ENCODE results near the gene MSANTD1. TPM values are rescaled to one million over a fixed set of nuclear protein-coding genes. Genes with fewer than 3 reads are reported as not detected.

MSANTD1 gene
- total and polyA plus RNA-seq, 8 donors, result 0.54 to 2.9 (median 1.0) TPM

DNA sequence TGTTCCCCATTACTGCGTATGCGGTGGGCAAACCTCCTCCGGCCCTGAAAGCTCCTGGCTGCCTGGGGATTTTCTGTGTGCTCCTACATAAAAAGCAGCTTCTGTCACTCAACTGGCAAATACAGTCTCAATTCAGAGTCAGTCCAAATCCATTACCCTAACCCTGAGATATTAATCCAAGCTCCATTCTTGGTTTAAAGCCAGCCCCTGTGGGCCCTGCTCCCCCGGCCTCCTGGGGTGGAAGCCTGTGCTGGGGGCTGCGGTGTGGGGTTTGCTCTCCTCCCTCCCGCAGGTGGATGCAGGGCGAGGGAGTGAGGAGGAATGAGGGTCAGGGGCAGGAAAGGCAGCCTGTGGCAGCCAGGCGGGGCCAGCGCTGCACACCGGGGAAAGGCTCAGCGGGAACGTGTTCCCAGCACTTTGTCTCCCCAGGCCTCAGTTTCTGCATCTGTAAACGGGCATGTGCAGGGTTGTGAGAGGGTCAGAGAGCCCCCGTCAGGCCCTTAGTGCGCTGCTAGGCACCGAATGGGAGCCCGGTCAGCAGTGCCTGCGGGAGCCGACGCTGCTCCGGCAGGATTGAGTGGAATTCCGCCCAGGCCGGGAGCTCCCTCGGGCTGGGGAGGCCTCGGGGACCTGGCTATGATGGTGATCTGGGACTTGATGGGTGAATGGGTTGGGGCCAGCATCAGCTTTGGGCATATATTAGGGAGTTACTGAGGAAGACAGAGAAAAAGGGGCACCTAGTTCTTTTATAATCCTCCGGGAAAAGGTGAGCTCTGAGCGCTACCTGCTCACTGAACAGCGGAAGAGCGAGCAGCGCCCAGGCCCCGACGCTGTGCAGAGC is 37.6 kb downstream of the MSANTD1 start:
- Histone ChIP-seq H3K27ac (no peak overlapping the region), H3K4me1 (peaks cover 5 to 7% (median 6%) of the 10 kb centered on the region in 3 donors), H3K4me3 (no peak overlapping the region), H3K36me3 (no peaks in the 10 kb centered on the region), H3K27me3 (no peaks in the 10 kb centered on the region), H3K9me3 (no peaks in the 10 kb centered on the region)
- TF ChIP-seq, protein P1, sequence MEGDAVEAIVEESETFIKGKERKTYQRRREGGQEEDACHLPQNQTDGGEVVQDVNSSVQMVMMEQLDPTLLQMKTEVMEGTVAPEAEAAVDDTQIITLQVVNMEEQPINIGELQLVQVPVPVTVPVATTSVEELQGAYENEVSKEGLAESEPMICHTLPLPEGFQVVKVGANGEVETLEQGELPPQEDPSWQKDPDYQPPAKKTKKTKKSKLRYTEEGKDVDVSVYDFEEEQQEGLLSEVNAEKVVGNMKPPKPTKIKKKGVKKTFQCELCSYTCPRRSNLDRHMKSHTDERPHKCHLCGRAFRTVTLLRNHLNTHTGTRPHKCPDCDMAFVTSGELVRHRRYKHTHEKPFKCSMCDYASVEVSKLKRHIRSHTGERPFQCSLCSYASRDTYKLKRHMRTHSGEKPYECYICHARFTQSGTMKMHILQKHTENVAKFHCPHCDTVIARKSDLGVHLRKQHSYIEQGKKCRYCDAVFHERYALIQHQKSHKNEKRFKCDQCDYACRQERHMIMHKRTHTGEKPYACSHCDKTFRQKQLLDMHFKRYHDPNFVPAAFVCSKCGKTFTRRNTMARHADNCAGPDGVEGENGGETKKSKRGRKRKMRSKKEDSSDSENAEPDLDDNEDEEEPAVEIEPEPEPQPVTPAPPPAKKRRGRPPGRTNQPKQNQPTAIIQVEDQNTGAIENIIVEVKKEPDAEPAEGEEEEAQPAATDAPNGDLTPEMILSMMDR (IDR thresholded peaks at IDR 0.05), result no peak
- ATAC-seq, result no peak
- intact Hi-C loops (cut with DNase I), result no loop called here
- peak in 1 of 6 donors; percentile 6 for DNase-seq
- no peak for FAIRE-seq
- WGBS, 2 donors, result 69 to 73% methylated on average over 32 of the region's 32 CpGs

DNA sequence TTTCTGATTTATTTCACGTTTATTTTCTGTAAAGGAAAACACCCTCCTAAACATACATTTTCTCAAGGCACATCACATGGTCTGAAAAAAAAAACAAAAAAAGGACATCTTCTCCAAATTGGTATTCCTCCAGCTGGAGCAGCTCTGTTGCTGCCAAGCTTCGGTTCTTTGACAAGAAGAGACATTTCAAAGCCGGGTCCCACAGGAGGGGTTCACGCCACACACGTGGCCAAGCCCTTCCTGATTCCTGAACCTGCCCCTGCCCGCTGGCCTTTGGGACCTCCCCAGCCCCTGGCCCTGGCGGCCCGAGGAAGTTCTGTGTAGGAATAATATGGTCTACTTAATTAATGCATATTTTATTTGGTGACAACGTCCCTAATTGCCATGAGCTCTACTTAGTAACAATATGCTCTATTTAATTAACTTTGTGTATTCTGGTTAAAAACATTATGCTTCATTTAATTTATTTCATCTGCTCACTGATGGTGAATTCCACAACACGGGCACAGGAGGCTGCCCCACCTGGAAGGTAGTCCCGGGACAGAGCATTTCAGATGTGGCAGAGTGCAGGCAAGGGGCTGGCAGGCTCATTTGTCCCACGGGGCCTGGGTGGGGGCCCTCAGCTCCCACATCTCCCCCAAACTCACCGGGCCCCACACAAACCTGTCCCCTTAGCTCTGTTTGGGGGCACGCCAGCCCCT is 38.5 kb downstream of the MSANTD1 start:
- no peak overlapping the region for H3K27ac ChIP-seq
- peak in 1 of 6 donors; percentile 6 for DNase-seq
- TF ChIP-seq, protein P1 (IDR thresholded peaks at IDR 0.05), result no peak
- H3K27me3 ChIP-seq, result no peaks in the 10 kb centered on the region
- H3K36me3 ChIP-seq, result no peaks in the 10 kb centered on the region
- no peaks in the 10 kb centered on the region for H3K9me3 ChIP-seq
- peaks cover 5 to 7% (median 6%) of the 10 kb centered on the region in 3 donors for H3K4me1 ChIP-seq
- intact Hi-C loops (cut with DNase I), result no loop called here
- H3K4me3 ChIP-seq, result no peak overlapping the region
- no peak for FAIRE-seq
- WGBS, 2 donors, result 57 to 66% methylated on average over 14 of the region's 14 CpGs
- no peak for ATAC-seq

DNA sequence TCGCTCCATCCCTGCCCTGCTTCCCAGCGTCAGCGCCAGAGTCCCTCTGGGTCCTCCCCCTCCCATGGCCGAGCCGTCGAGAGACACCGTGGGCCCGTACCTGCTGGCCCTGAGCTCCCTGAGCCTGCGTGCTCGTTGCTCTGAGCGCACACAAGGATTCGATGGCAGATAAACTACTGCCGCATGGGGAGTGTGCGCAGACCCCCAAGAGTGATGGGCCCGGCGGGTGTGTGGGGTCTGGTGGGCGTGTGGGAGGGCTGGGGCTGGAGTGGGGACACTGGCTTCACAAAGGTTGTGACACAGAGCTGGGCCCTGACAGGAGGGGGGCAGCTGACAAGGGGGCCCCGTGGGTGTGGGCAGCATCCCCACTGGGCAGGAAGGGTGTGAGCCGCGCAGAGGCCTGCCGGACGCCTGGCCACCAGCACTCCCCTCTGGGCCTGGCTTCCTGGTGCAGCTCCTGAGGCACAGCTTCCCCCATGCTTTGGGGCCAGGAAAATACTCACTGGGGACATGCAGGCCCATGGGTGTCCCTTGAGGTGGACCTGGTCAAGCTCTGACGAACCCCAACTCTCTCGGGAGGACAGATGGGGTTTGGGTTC is 39.1 kb downstream of the MSANTD1 start:
- Histone ChIP-seq H3K27ac (no peak overlapping the region), H3K4me1 (peaks cover 5 to 7% (median 6%) of the 10 kb centered on the region in 3 donors), H3K9me3 (no peaks in the 10 kb centered on the region), H3K36me3 (no peaks in the 10 kb centered on the region), H3K4me3 (no peak overlapping the region), H3K27me3 (no peaks in the 10 kb centered on the region)
- intact Hi-C loops (cut with DNase I), result no loop called here
- TF ChIP-seq, protein P1 (IDR thresholded peaks at IDR 0.05), result no peak
- DNase-seq (peak in 1 of 6 donors; percentile 67), ATAC-seq (no peak), FAIRE-seq (no peak)
- WGBS, 2 donors, result 77 to 81% methylated on average over 19 to 24 of the region's 24 CpGs

- intact Hi-C loops (cut with DNase I), result no loop called here
- ATAC-seq (no peak), DNase-seq (peak in 1 of 6 donors; percentile 68)
Measured at GRCh38 chr4:3288571-3289094, 39.7 kb downstream of the MSANTD1 start.

More at GRCh38 chr4:3288571-3289094, 39.7 kb downstream of the MSANTD1 start:
- Histone ChIP-seq H3K36me3 (no peaks in the 10 kb centered on the region), H3K4me3 (no peak overlapping the region), H3K27me3 (no peaks in the 10 kb centered on the region), H3K4me1 (peaks cover 5 to 7% (median 6%) of the 10 kb centered on the region in 3 donors), H3K9me3 (no peaks in the 10 kb centered on the region), H3K27ac (no peak overlapping the region)
- TF ChIP-seq, protein P1 (IDR thresholded peaks at IDR 0.05), result no peak
- WGBS, 2 donors, result 75 to 81% methylated on average over 11 of the region's 11 CpGs
- no peak for FAIRE-seq

All from pancreas (tissue), 10 donors.